Gastroesophageal sphincter (tissue), 3 donors: ENCODE measurements around the gene GPRC5B.

Experiments
- CTCF ChIP-seq, 4 experiments: fragments of 200-600 bp in 2 of 4; fragments of 450-650 bp in 2 of 4; sonication (generic) in 1 of 4; IDR thresholded peaks; one replicate each; pipeline ENCODE4 v1.5.1; 2017 to 2019; ENCODE audit warnings: antibody characterized with exemption in 4 of 4, mild to moderate bottlenecking in 2 of 4, moderate library complexity in 2 of 4
- EP300 ChIP-seq: sonication (generic); formaldehyde crosslinking; IDR thresholded peaks from one replicate; pipeline ENCODE4 v1.6.1; 2017; ENCODE audit warnings: antibody characterized with exemption, mild to moderate bottlenecking
- POLR2A ChIP-seq, 2 donors: fragments of 450-650 bp; IDR thresholded peaks; one replicate each; pipeline ENCODE4 v1.6.1; 2017; ENCODE audit warnings: antibody characterized with exemption in 2 of 2, mild to moderate bottlenecking in 2 of 2, moderate library complexity in 1 of 2
- POLR2AphosphoS5 ChIP-seq: sonication (generic); formaldehyde crosslinking; IDR thresholded peaks from one replicate; pipeline ENCODE4 v1.6.1; 2017; ENCODE audit warnings: antibody characterized with exemption

- no peak for TF ChIP-seq CTCF (IDR thresholded peaks at IDR 0.05)
- TF ChIP-seq POLR2A (IDR thresholded peaks at IDR 0.05), result no peak
- no peak for TF ChIP-seq POLR2AphosphoS5
- TF ChIP-seq EP300, result no peak
Observed at GRCh38 chr16:19840524-19841110, 44.0 kb downstream of the GPRC5B start.
